H1 (cell line): ENCODE results near the gene SFTPA2. TPM values are rescaled to one million over a fixed set of nuclear protein-coding genes. Genes with fewer than 3 reads are reported as not detected.

Source experiments
- CTCF ChIA-PET: fragments of 300-600 bp; sonication (Branson Sonifier 250); formaldehyde crosslinking; loops from one replicate; lab custom pipeline; 2021; ENCODE audit not compliant: partially characterized antibody; lab: Charles Lee
- POLR2A ChIA-PET: fragments of 300-600 bp; sonication (Branson Sonifier 250); formaldehyde crosslinking; loops from one replicate; lab custom pipeline; 2021; ENCODE audit warnings: inconsistent platforms; ENCODE audit not compliant: partially characterized antibody; lab: Charles Lee
- DNase-seq, 2 experiments: peaks; one replicate each; pipeline versions ENCODE4 v3.0.0 to v3.0.0-alpha.2; 2010 to 2022; ENCODE audit warnings: low spot score in 2 of 2, low read depth in 1 of 2, mixed read lengths in 1 of 2
- FAIRE-seq: peaks from 2 replicates; lab custom pipeline; 2011; peaks lifted over from hg19 to GRCh38; lab: Jason Lieb, UNC
- H2AFZ ChIP-seq: 2 replicates; pipeline ENCODE4 v1.8.1; 2012; ENCODE audit warnings: low read length, inconsistent platforms
- H2AK5ac ChIP-seq: 2 replicates; pipeline ENCODE4 v1.6.1; 2013; ENCODE audit warnings: low read depth, low read length
- H2BK120ac ChIP-seq: replicated peaks from 2 replicates; pipeline ENCODE3; 2013; ENCODE audit warnings: low read depth, low read length, inconsistent platforms
- H2BK12ac ChIP-seq: 2 replicates; pipeline ENCODE4 v1.6.1; 2013; ENCODE audit warnings: low read depth, low read length
- H2BK15ac ChIP-seq: 2 replicates; pipeline ENCODE4 v1.6.1; 2013; ENCODE audit warnings: low read length
- H2BK20ac ChIP-seq: 2 replicates; pipeline ENCODE4 v1.6.1; 2013; ENCODE audit warnings: low read length
- H2BK5ac ChIP-seq: 2 replicates; pipeline ENCODE4 v1.6.1; 2013; ENCODE audit warnings: low read depth, low read length
- H3K14ac ChIP-seq: 2 replicates; pipeline ENCODE4 v1.6.1; 2013; ENCODE audit warnings: inconsistent platforms; ENCODE audit not compliant: insufficient read length
- H3K18ac ChIP-seq: 2 replicates; pipeline ENCODE4 v1.6.1; 2013; ENCODE audit warnings: low read length; ENCODE audit errors: extremely low read depth
- H3K23ac ChIP-seq: 2 replicates; pipeline ENCODE4 v1.6.1; 2013; ENCODE audit warnings: inconsistent platforms; ENCODE audit not compliant: insufficient read length
- H3K23me2 ChIP-seq: 2 replicates; pipeline ENCODE4 v1.6.1; 2013; ENCODE audit warnings: low read depth, low read length
- H3K27ac ChIP-seq: 2 replicates; pipeline ENCODE4 v1.6.1; 2011; ENCODE audit warnings: low read depth, low read length, inconsistent platforms
- H3K27me3 ChIP-seq, 4 experiments: replicated peaks in 1 of 4; 1 replicate in 1 of 4; 2 replicates in 3 of 4; pipeline versions ENCODE4 v1.6.1 to v1.8.1; 2011 to 2013; ENCODE audit warnings: low read length in 3 of 4, mild to moderate bottlenecking in 3 of 4, inconsistent platforms in 2 of 4, mixed read lengths in 2 of 4, moderate library complexity in 1 of 4; ENCODE audit not compliant: control insufficient read depth in 3 of 4, insufficient read depth in 3 of 4; ENCODE audit errors: extremely low read depth in 1 of 4
- H3K36me3 ChIP-seq, 4 experiments: 2 replicates each; pipeline versions ENCODE4 v1.6.1 to v1.8.1; 2011 to 2013; ENCODE audit warnings: mild to moderate bottlenecking in 4 of 4, low read length in 3 of 4, moderate library complexity in 2 of 4, control low read depth in 1 of 4, inconsistent platforms in 1 of 4; ENCODE audit not compliant: insufficient read depth in 4 of 4, control insufficient read depth in 2 of 4
- H3K4ac ChIP-seq: replicated peaks from 2 replicates; pipeline ENCODE3; 2013; ENCODE audit warnings: low read length, low read depth, mixed read lengths, inconsistent platforms; ENCODE audit not compliant: insufficient read length
- H3K4me1 ChIP-seq, 4 experiments: replicated peaks in 1 of 4; 1 replicate in 1 of 4; 2 replicates in 3 of 4; pipeline versions ENCODE4 v1.6.1 to v1.8.1; 2011 to 2013; ENCODE audit warnings: low read length in 3 of 4, inconsistent platforms in 2 of 4, mixed read lengths in 1 of 4; ENCODE audit not compliant: insufficient read depth in 4 of 4, control insufficient read depth in 3 of 4
- H3K4me2 ChIP-seq, 2 experiments: 2 replicates each; pipeline versions ENCODE4 v1.6.1 to v1.8.1; 2011 to 2013; ENCODE audit warnings: low read depth in 2 of 2, low read length in 2 of 2, control low read depth in 1 of 2, inconsistent platforms in 1 of 2, mild to moderate bottlenecking in 1 of 2; ENCODE audit not compliant: insufficient read depth in 1 of 2
- H3K4me3 ChIP-seq, 4 experiments: fragments of 200-600, 300-600 bp in 1 of 4; sonication (generic), shearing (Covaris generic), sonication (Bioruptor Twin) in 1 of 4; 2 replicates each; pipeline versions ENCODE4 v1.5.1 to v1.8.1; 2011 to 2016; ENCODE audit warnings: low read length in 4 of 4, low read depth in 3 of 4, control low read depth in 2 of 4, inconsistent platforms in 2 of 4, mild to moderate bottlenecking in 2 of 4, mixed read lengths in 1 of 4, moderate library complexity in 1 of 4; ENCODE audit not compliant: insufficient read depth in 2 of 4; ENCODE audit errors: extremely low read depth in 1 of 4
- H3K56ac ChIP-seq: replicated peaks from 2 replicates; pipeline ENCODE3; 2013; ENCODE audit warnings: low read depth, mild to moderate bottlenecking, mixed read lengths, low read length, inconsistent platforms; ENCODE audit not compliant: insufficient read length
- H3K79me1 ChIP-seq: 2 replicates; pipeline ENCODE4 v1.6.1; 2013; ENCODE audit warnings: low read depth, low read length, control low read depth
- H3K79me2 ChIP-seq, 2 experiments: 2 replicates each; pipeline versions ENCODE4 v1.6.1 to v1.8.1; 2012 to 2013; ENCODE audit warnings: low read length in 2 of 2, mild to moderate bottlenecking in 2 of 2, inconsistent platforms in 1 of 2; ENCODE audit not compliant: insufficient read depth in 2 of 2, control insufficient read depth in 1 of 2
- H3K9ac ChIP-seq, 4 experiments: replicated peaks in 1 of 4; 1 replicate in 1 of 4; 2 replicates in 3 of 4; pipeline versions ENCODE4 v1.6.1 to v1.8.1; 2011 to 2013; ENCODE audit warnings: low read depth in 3 of 4, low read length in 3 of 4, control low read depth in 2 of 4, mild to moderate bottlenecking in 2 of 4, moderate library complexity in 2 of 4, inconsistent platforms in 1 of 4; ENCODE audit errors: extremely low read depth in 1 of 4
- H3K9me3 ChIP-seq, 2 experiments: 2 replicates each; pipeline versions ENCODE4 v1.6.1 to v1.8.1; 2012 to 2013; ENCODE audit warnings: mild to moderate bottlenecking in 2 of 2, moderate library complexity in 2 of 2, control low read depth in 1 of 2, inconsistent platforms in 1 of 2, low read depth in 1 of 2, low read length in 1 of 2, mixed read lengths in 1 of 2; ENCODE audit not compliant: insufficient read depth in 2 of 2
- H4K20me1 ChIP-seq, 2 experiments: replicated peaks in 1 of 2; 2 replicates each; pipeline versions ENCODE3 to v1.8.1; 2011 to 2013; ENCODE audit warnings: inconsistent platforms in 2 of 2, low read length in 2 of 2, mild to moderate bottlenecking in 1 of 2; ENCODE audit not compliant: insufficient read depth in 2 of 2, control insufficient read depth in 1 of 2
- H4K5ac ChIP-seq: 2 replicates; pipeline ENCODE4 v1.6.1; 2013; ENCODE audit warnings: low read length, low read depth, mixed read lengths, inconsistent platforms; ENCODE audit not compliant: insufficient read length
- H4K8ac ChIP-seq: 2 replicates; pipeline ENCODE4 v1.8.0; 2013; ENCODE audit warnings: mild to moderate bottlenecking, moderate library complexity, low read length, inconsistent platforms; ENCODE audit not compliant: insufficient read depth; ENCODE audit errors: extremely low read depth
- H4K91ac ChIP-seq: replicated peaks from 2 replicates; pipeline ENCODE3; 2013; ENCODE audit warnings: low read length, mixed read lengths, inconsistent platforms; ENCODE audit not compliant: insufficient read length
- NRF1 ChIP-seq: IDR thresholded peaks from 2 replicates; pipeline ENCODE4 v1.6.1; 2011; ENCODE audit warnings: mild to moderate bottlenecking, low read depth, low read length, improper control_type of control experiment
- TCF12 ChIP-seq: IDR thresholded peaks from 2 replicates; pipeline ENCODE4 v1.6.1; 2011; ENCODE audit warnings: low read depth, mild to moderate bottlenecking, low read length
- YY1 ChIP-seq: IDR thresholded peaks from 2 replicates; pipeline ENCODE4 v1.6.1; 2011; ENCODE audit warnings: low read depth, mild to moderate bottlenecking, low read length
- WGBS, 2 experiments: shearing (Covaris generic) in 1 of 2; methylation state at CpG; one replicate each; pipeline versions ENCODE4 v1.1.6 to v1.1.7; 2013 to 2015; ENCODE audit warnings: low lambda C conversion rate in 2 of 2, mixed read lengths in 2 of 2, inconsistent platforms in 1 of 2, low coverage in 1 of 2, missing lambda C conversion rate in 1 of 2; ENCODE audit not compliant: insufficient replicate concordance in 2 of 2, insufficient coverage in 1 of 2, insufficient read length in 1 of 2; ENCODE audit errors: extremely low coverage in 1 of 2, missing lambda C conversion rate in 1 of 2; 5-methylcytosine and 5-hydroxymethylcytosine counted together
- polyA plus RNA-seq, 7 experiments: library from polyadenylated mRNA; depleted of rRNA in 3 of 7; stranded (reverse) in 5 of 7; unstranded in 2 of 7; fragments of >200 nt in 5 of 7; fragments of 200-250 nt in 2 of 7; gene quantifications; 1 replicate in 5 of 7; 2 replicates in 1 of 7; 4 replicates in 1 of 7; pipeline versions ENCODE4 v1.2.1 to v1.2.3, GENCODE V29; 2011 to 2013; ENCODE audit warnings: missing spikeins in 2 of 7, mixed read lengths in 2 of 7
- total RNA-seq: library from RNA; stranded (reverse); fragmentation: NEBNext Ultra II Directional; extraction: Animal tissue kit (Norgen Biotek cat#: 25700); gene quantifications from 2 replicates; pipeline ENCODE4 v1.2.1, GENCODE V29; 2021

Gene SFTPA2
- total and polyA plus RNA-seq, 2 of the 8 experiments (the other 6 are each of a cell fraction or from before 2014, with no cell fraction given), result not detected

DNA sequence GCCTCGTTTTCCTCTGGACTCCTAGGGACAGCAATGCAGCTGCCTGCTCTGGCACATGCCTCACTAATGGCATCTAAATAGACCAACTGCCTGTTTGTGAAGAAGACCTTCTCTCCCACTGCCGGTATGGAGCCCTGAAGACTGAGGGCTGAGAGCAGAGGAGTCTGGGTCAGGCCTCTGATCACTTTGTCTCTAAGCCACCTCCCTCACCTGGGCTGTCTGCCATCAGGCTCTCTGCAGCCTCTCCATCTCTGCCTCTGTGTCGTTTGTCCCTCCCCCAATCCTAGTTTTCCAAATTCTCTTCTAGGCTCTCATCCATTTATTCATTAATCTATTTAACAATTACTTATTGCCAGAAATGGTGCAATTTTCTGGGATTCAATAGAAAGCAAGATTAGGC lies 35.3 kb upstream of the SFTPA2 start:
- Histone ChIP-seq H3K27me3 (no peaks in the 10 kb centered on the region), H3K56ac (no peak overlapping the region), H3K4me3 (no peak overlapping the region), H3K79me2 (no peaks in the 10 kb centered on the region), H2BK12ac (no peak overlapping the region), H4K91ac (no peak overlapping the region), H3K23me2 (no peaks in the 10 kb centered on the region), H2BK120ac (no peak overlapping the region), H3K9ac (no peak overlapping the region), H2BK15ac (no peak overlapping the region), H3K4me2 (no peak overlapping the region), H4K5ac (no peak overlapping the region), H3K4me1 (peaks cover 0 to 3% (median under 1%) of the 10 kb centered on the region in 4 experiments; a peak in 1 of 7 replicates), H3K18ac (no peak overlapping the region), H3K27ac (no peak overlapping the region), H2AFZ (no peak overlapping the region), H2BK20ac (no peak overlapping the region), H4K8ac (no peak overlapping the region), H3K36me3 (peaks cover 0 to 4% (median 2%) of the 10 kb centered on the region in 4 experiments; a peak in 3 of 8 replicates), H2AK5ac (no peak overlapping the region), H3K14ac (no peak overlapping the region), H4K20me1 (no peaks in the 10 kb centered on the region), H3K79me1 (no peaks in the 10 kb centered on the region), H2BK5ac (no peak overlapping the region), H3K4ac (no peak overlapping the region), H3K9me3 (peaks cover 16 to 19% of the 10 kb centered on the region in 2 experiments), H3K23ac (no peak overlapping the region)
- ChIA-PET POLR2A (no interaction called here), CTCF (interaction anchor here (1.2 to 2.0 kb wide), 2 partner anchors 13 to 33 kb away, joined by 4 to 5 read pairs; no protein-coding TSS in a partner anchor)
- DNase-seq (no peak), FAIRE-seq (no peak)
- TF ChIP-seq YY1 (no peak), NRF1 (no peak), TCF12 (no peak)
- WGBS, 2 experiments, result 56% methylated on average over 3 of the region's 3 CpGs; no CpG with 5 or more reads in 1 of the 2 experiments
